AG08396 (cell line): ENCODE measurements around the gene GCFC2.
"Not testable (repeated sequence)": the region's sequence is repeated elsewhere in the genome, so short reads cannot be mapped to it uniquely, and the experiment has no call there.

Experiments used
- DNase-seq: peaks from one replicate; pipeline ENCODE4 v3.0.0; 2012; ENCODE audit warnings: low spot score, mixed read lengths

The GCFC2 gene

DNA sequence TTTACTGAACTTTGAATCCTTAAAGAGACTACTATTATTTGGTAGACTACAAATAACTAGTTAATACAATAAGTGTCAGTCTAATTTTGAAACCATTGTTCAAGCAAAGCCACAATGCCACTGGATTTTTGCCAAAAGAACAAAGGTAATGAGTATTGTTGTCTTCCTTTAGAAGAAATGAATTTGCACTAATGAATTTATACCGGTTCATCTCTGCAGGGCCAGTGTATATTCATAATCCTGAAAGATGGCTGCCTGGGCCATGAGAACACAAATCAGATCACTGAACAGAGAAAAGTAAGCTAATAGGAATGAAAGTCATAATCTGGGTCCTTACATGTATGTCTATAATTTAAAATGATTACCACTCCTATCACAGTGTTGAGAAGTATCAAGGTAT, 31.2 kb downstream of the GCFC2 start:
- DNase-seq: no peak

DNA sequence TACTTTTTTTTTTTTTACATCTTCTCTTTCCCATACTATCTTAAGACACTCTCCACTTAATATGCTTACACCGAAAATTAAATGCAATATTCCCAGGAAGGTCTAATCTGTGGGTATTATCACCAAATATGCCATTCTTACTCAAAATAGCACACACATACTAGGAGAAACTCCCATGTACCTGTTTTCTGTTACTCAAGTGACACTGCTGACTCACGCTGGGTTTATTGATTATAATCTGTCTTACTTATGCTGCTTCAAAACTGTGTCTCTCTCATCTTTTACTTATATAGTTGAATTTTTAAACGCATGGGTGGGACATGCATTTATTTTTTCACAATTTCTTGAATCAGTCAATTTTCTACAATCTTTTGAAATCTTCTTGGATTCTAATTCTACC, 34.3 kb downstream of the GCFC2 start:
- DNase-seq: no peak

DNA sequence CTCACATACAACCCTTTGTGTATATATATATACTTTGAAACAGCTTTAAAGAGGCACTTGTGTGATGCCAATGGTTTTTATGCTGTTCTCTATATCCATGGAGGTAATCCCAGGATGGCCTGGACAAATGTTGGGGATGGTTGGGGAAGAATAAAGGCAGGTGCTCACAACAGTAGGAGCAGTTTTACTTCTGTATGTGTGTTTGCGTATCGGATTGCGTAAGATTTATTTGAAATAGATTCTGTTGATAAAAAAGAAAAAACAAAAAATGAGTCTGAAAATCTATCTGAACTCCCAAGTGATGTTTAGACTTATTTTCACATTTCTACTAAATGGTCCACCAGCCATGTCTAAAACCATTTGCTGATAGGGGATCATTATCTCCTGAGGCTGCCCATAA, 34.8 kb downstream of the GCFC2 start:
- DNase-seq: no peak

DNA sequence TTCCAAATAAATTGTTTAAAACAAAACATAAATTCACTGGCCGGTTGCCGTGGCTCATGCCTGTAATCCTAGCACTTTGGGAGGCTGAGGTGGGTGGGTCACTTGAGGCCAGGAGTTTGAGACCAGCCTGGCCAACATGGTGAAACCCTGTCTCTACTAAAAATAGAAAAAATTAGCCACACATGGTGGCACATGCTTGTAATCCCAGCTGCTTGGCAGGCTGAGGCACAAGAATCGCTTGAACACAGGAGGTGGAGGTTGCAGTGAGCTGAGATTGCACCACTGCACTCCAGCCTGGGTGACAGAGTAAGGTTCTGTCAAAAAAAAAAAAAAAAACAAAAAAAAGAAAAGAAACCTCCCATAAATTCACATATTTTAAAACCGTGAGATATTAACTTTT, 35.3 kb downstream of the GCFC2 start:
- DNase-seq: not testable (repeated sequence)

DNA sequence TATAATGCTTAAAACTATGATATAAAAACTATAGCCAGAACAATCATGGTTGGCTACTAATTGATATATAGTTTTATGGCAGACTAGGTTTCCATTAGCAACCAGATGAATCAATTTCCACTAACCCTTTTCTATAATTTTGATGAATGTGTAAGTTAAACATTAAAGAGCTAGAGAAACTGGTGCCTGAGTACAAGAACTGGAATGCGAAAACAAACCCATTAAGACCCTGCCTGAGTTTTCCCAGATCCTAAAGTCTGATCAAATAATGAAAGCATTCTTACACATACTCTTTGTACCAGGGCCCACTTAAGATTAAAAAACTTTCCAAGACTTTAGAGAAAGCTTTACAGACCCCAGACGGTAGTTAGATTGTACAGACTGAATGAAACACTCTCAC, 42.8 kb downstream of the GCFC2 start:
- DNase-seq: no peak

DNA sequence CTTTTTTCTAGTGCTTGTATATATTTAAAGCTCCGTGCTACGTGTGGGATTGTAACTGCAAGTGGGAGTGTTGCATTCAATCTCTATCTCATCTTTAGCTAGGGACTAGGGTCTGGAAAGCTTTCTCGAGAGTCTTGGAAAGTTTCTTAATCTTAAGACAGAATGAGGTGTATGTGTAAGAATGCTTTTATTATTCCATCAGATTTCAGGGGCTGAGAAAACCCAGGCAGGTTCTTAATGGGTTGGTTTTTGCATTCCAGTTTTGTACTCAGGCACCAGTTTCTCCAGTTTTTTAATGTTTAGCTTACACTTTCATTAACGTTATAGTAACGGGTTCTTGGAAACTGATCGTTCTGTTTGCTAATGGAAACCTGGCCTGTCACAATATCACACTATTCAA, 43.8 kb downstream of the GCFC2 start:
- DNase-seq: no peak

DNA sequence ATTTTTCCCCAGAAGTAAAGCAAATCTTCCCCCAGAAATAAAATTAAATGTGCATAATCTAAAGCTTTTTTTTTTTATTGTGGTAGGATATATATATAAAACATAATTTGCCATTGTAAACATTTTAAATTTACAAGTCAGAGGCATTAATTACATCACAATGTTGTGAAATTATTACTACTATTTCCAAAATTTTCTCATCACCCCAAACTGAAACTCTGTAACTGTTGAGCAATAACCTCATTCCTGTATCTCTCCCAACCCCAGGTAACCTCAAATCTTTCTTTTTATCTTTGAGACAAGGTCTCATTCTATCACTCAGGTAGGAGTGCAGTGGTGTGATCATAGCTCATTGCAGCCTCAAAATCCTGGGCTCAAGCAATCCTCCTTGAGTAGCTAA, 52.9 kb downstream of the GCFC2 start:
- DNase-seq: no peak

DNA sequence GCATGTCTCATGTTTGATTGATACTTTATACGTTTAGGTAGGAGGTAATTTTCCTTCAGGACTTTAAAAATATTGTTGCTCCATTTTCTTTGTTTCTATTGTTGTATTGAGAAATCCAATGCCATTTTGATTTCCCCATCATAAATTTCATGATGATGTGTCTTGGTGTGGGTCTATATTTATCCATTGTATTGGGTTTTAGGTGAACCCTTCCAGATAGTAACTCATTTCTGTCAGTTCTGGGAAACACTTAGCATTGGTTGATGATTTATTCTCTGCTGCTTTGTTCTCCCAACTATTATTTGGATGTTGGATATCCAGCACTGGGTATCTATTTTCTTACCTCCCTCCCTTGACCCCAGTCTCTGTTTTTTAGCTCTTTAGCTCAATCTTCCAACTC, 54.2 kb downstream of the GCFC2 start:
- DNase-seq: no peak

DNA sequence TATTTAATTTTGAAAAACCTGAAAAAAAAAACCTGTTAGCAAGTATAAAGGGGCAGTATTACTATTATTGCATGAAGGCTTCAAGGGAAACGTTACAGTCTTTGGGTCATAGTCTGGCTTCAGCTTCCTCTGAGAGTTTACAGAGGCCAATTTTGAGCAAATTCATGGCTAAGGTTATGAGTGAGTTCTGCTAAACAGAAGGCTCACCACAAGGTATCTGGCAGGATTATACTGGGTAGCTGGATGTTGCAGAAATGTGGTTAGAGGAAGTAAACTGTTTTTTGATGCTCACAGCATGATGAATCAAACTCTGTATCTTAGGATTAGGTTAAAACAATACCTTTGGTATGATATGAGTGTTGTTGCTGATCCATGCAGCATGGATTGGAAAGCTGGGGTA, 54.9 kb downstream of the GCFC2 start:
- DNase-seq: peak; percentile 12

DNA sequence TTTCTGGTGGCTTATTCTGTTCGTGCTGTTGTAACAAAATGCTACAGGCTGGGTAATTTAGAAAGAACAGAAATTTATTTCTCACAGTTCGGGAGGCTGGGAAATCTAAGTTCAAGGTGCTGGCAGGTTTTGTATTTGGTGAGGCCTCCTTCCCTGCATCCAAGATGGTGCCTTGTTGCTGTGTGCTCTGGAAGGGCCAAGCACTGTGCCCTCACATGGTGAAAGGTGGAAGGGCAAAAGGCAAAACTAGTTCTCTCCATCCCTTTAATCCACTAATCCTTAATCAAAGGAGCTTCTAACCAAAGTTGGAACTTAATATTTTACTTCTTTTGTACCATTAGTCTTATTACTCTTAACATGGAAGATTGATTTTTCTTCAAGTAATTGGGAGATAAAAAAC, 56.7 kb downstream of the GCFC2 start:
- DNase-seq: no peak

DNA sequence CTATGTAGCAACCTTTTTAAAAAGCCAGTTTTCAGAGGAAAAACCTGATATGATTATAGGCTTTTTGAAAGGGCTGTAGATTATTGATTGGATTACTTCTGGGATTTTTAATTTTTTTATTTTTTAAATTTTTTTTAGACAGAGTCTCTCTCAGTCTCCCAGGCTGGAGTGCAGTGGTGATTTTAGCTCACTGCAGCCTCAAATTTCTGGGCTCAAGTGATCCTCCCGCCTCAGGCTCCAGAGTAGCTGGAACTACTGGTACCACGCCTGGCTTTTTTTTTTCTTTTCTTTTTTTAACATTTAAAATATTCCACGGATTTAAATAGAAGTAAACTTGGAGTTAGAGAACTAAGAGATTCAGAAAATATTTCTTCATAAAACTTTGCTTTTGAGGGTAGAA, 62.9 kb downstream of the GCFC2 start:
- no peak for DNase-seq

DNA sequence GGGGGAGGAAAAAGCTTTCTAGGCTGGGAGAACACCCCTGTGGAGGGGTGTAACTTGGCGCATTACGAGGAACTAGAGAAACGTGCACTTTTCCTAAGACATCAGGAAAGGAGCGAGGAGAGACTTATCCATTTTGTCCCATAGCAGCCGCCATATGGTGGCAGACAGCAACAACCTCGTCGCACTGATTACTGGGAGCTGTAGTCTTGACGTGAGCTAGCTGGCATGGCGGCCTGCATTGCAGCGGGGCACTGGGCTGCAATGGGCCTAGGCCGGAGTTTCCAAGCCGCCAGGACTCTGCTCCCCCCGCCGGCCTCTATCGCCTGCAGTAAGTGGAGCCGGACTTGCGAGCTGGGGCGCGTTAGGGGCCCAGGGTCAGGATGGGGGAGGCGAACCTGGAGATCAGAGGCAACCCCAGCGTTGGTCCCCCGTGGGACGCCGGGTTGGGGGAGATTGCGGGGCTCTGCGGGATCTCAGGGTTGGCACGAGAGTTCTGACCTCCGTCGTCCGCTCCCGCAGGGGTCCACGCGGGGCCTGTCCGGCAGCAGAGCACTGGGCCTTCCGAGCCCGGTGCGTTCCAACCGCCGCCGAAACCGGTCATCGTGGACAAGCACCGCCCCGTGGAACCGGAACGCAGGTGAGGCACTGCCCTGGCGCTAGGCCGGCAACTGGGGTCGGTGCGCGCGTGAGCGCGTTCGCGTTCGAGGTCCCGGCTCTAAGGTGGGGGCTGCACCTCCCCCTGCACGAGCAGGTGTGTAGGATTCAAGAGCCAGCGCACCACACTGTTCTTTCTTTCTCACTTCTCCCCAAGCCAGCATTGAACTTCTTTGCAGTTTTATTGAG, 63.9 kb downstream of the GCFC2 start, which contains the start of gene MRPL19:
Gene MRPL19 (plus strand): TSS at position 201 of the 843 bp plus-strand sequence. CDS start 25 bp downstream, at position 226.
- peak; percentile 93 for DNase-seq

DNA sequence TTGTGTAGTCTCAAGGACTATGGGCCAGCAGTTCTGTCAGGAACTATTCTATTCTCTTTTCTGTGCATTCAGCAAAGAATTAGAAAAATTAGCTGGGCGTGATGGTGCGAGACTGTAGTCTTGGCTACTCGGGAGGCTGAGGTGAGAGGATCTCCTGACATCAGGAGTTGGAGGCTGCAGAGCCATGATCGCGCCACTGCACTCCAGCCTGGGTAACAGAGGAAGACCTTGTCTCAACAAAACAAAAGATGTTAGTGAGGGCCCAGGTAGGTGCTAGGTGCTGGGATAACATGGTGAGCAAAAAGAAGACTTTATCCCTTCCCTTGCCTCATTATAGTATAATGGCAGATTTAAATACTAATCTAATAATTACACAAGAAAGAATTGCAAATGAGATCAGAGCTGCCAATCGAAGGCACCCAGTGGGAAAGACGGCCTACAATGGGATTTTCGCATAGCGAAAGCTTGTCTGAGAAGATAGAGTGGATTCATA, 64.6 kb downstream of the GCFC2 start:
- no peak for DNase-seq

DNA sequence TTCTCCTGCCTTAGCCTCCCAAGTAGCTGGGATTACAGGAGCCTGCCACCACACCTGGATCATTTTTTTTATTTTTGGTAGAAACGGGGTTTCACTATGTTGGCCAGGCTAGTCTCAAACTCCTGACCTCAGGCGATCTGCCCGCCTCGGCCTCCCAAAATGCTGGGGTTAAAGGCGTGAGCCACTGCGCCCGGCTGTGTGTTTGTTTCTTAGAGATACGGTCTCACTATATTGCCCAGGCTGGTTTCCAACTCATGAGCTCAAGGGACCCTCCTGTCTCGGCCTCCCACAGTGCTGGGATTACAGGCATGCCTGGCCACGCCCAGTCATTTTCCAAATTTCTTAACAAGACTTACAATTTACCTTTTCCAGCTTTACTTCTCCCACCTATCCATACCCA, 65.1 kb downstream of the GCFC2 start:
- no peak for DNase-seq

DNA sequence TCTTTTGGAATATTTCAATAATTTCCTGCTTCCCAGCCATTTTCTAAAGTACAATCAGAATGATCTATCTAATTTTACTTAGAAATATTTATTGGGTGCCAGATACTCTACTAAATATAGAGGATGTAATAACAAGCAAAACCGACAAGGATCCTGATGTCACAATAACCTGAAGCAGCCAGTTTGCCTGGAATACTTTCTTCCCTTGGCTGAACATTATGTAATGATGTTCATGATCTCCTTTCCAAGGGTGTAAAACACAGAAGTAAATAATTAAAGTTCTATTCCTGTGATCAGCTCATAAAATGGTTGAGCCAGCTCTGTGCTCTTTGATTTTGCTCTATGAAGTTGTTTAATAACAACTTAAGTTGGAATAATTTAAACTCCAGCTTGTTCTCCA, 66.7 kb downstream of the GCFC2 start:
- no peak for DNase-seq

DNA sequence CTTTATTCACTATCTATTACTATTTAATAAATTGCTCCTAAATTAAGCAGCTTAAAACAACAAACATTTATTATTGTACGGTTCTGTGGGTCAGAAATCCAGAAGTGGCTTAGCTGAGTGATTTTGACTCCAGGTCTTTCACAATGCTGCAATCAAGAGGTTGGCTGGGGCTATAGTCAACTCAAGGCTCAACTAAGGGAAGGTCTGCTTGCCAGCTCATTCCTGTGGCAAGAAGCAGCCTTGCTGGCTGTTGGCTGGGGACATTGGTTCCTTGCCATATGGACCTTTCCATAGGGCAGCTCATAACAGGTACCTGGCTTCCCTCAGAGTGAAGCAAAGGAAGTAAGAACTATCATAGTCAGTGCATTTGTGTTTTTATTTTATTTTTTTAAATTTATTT, 69.1 kb downstream of the GCFC2 start:
- no peak for DNase-seq

DNA sequence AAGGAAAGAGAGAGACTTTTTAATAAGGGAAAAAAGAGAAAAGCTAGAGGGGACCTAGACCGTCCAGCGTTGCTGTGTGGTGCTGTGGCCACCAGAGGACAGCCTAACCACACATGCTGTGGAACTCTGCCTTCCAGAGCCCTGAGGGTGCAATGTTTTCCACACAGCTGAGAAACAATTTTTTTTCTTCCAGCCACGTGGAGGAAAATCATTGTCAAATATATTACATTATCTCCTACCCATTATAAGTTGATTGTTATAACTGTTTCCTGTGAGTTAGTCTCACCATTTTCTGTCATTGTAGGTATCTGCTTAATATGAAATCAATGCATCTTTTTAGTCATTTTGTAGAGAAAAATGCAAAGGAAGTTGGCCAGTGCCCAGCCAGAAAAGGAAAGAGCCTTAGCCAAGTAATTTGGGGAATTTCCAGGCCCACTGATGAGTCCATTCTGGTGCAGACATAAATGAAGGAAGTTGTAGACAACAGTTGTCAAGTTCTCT, 70.0 kb downstream of the GCFC2 start:
- DNase-seq: peak; percentile 80

DNA sequence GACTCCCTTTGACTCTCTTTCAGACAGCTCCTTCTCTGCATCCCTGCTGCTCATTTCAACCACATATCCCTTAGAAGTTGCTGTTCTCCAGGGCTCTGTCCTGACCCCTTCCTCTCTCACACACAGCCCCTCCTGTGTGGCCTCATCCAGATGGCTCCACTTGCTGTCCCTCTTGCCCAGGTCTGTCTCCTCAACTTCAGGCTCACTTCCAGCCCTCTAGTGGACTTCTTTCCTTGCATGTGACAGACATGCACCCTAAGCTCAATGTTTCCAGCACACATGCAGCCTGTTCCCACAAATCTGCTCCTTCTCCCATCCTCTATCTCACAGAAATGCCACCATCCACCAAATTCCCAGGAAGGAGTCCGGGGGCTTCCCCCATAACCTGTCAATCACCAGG, 73.1 kb downstream of the GCFC2 start:
- DNase-seq: no peak

DNA sequence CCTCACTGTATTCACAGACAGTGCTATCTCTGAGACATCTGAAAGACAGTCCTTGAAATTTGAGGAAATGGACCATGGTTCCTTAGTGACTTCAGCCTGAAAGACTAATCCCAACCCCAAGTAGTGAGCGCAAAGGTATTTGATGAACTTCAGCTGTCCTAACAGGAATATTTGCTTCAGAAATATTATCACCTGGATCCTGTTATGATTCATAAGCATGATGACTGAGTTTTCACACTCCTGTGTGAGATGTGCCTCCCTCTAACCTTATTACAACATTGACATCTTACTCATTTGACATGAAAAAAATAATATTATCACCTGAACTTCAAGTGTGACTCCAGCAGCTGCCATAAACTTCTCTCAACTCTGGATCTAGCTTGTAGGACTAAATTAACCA, 75.8 kb downstream of the GCFC2 start:
- DNase-seq: no peak

DNA sequence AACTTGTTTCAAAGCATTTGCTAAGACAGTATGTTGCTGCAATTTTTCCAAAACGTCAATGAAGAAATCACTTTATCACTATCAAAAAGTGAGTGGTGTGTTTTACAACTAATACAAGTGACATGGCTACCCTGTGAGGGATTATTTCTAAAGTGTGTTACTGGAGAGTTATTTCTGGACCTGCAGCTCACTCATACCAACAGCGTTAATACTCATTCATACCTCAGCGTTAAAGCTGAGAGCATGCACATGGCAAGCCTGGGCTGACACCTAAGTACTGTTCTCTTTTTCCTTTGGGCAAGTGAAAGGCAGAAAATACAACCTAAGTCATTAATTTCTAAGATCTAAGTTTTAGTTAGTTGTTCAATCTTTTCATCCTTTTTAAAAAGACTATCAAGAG, 77.1 kb downstream of the GCFC2 start:
- DNase-seq: no peak

DNA sequence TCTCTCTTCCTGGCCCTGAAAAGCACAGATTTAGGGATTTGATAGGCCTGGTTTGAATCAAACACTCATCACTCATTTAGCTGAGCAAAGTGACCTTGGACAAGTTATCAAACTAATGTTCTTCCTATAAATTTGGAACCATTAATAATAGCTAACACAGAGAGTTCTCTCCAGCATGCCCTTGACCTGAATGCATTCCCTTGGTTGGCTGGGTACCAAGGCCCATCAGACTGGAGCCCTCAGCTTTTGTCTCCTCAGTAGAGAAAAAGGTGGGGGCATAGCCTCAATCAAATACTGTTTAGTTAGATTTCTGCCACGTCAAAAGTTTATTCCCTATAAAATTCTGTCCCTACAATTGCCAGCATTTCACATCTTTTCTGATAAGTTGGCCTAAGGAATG, 77.9 kb downstream of the GCFC2 start:
- DNase-seq: no peak

DNA sequence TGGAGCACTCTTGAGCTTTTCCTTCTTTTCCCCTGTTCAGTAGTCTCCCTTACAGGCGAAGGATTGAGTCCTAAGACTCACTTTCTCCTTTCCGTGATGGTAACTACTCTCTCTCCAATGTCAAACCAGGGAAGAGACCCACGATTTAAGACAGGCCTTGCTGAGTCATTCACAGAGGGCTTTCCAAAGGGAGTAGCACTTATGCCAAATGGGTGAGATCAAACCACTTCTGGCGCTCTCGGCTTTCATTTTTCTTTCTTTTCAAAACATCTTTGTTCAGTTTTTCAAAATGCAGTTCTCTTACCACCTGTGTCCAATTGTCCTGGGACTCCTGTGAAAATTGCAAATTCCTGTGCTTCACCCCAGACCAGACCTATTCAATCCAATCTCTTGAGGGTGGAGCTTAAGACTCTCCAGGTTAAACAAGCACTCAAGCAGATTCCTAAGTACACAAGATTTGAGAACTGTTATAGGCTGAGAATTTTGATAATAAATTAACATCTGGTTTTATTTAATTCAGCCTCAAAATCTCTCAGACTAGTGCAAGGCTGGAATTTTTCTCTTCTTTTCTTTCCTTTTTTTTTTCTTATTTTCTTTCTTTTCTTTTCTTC, 78.5 kb downstream of the GCFC2 start:
- DNase-seq: no peak

DNA sequence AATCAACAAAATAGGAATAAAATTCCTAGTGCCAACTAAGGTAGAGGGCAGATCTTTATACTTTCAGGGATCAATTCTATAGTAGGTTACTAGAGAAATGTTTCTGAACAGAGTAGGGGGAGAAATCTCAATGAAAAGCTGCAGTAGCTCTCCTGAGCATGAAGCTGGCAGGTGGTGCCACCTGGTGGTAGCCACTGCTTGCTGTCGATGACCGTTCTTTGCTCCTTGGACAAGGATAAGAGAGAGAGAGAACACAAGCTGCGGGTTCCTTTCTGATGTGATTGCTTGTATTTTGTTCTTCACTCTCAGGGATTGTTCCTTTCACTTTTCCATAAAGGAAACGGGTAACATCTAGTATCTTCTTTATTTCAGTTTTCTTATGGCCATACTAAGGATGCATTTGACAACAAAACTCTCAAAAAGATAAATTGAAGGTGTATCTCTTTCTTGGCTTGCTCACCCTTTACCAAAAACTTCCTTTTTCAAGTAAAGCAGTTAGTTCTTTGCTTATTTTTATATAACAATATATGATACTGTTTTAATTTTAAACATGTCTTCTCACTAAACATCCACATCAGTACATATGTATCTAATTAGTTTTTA, 82.7 kb downstream of the GCFC2 start:
- peak; percentile 71 for DNase-seq
